Activated CD8-positive, alpha-beta T cell treated with anti-CD3 and anti-CD28 coated beads, Interleukin-2, amount 10 ng/mL, durations not matched to agents 7 days and 5 days (primary cell): ENCODE measurements around the gene TNFRSF4. TPM values are rescaled to one million over a fixed set of nuclear protein-coding genes. Genes with fewer than 3 reads are reported as not detected.
"Not testable (repeated sequence)": the region's sequence is repeated elsewhere in the genome, so short reads cannot be mapped to it uniquely, and the experiment has no call there.

Source experiments
- ATAC-seq: fragments of 150-1000 bp; cut with Tn5 transposase; one replicate; pipeline ENCODE4 v1.10.0; 2021; ENCODE audit warnings: moderate library complexity
- CTCF ChIA-PET: fragments of 350-600 bp; sonication (Branson Sonifier 250); formaldehyde crosslinking; loops from one replicate; lab custom pipeline; 2021; ENCODE audit warnings: antibody characterized with exemption; lab: Charles Lee
- POLR2A ChIA-PET: fragments of 350-600 bp; sonication (Branson Sonifier 250); formaldehyde crosslinking; loops from one replicate; lab custom pipeline; 2021; ENCODE audit warnings: antibody characterized with exemption; lab: Charles Lee
- DNase-seq: peaks from one replicate; pipeline ENCODE4 v3.0.0-alpha.2; 2020
- H3K27ac Mint-ChIP-seq: one replicate; pipeline ENCODE4 v1.8.0; 2021; ENCODE audit warnings: mild to moderate bottlenecking, mixed read lengths
- H3K27me3 Mint-ChIP-seq: one replicate; pipeline ENCODE4 v1.8.0; 2021; ENCODE audit warnings: low read depth, mixed read lengths
- H3K36me3 Mint-ChIP-seq: one replicate; pipeline ENCODE4 v1.8.0; 2021; ENCODE audit warnings: low read depth, mixed read lengths
- H3K4me1 Mint-ChIP-seq: one replicate; pipeline ENCODE4 v1.8.0; 2021; ENCODE audit warnings: low read depth, mixed read lengths
- H3K4me3 Mint-ChIP-seq: one replicate; pipeline ENCODE4 v1.8.0; 2021; ENCODE audit warnings: mild to moderate bottlenecking, mixed read lengths
- H3K9me3 Mint-ChIP-seq: one replicate; pipeline ENCODE4 v1.8.0; 2022; ENCODE audit warnings: mixed read lengths; ENCODE audit not compliant: insufficient read depth
- total RNA-seq, 2 experiments: library from RNA; stranded (reverse); gene quantifications; one replicate each; pipeline ENCODE4 v1.2.3, GENCODE V29; 2021

Gene TNFRSF4
- total RNA-seq, 2 experiments from 2014 or later = 1.6 to 2.9 TPM

- no peak for ATAC-seq
- Mint-ChIP-seq H3K36me3 (no peaks in the 10 kb centered on the region), H3K4me1 (peaks cover 30% of the 10 kb centered on the region), H3K4me3 (no peak overlapping the region), H3K27me3 (no peaks in the 10 kb centered on the region), H3K9me3 (no peaks in the 10 kb centered on the region), H3K27ac (no peak overlapping the region)
- DNase-seq = no peak
- ChIA-PET CTCF (no interaction called here), POLR2A (no interaction called here)
Measured at GRCh38 chr1:1202831-1203560, 11.0 kb downstream of the TNFRSF4 start.

GRCh38 chr1:1200876-1201810 lies 12.8 kb downstream of the TNFRSF4 start:
- ATAC-seq = peak; percentile 76
- H3K9me3 Mint-ChIP-seq = no peaks in the 10 kb centered on the region
- POLR2A ChIA-PET = no interaction called here
- CTCF ChIA-PET = interaction anchor here (1.1 kb wide), 1 partner anchor 79 kb away, joined by 6 read pairs; no protein-coding TSS in a partner anchor
- H3K4me3 Mint-ChIP-seq = peak overlapping the region; percentile 28
- DNase-seq = peak; percentile 77
- H3K36me3 Mint-ChIP-seq = no peaks in the 10 kb centered on the region
- peak overlapping the region; percentile 80 for H3K27ac Mint-ChIP-seq
- H3K27me3 Mint-ChIP-seq = no peaks in the 10 kb centered on the region
- H3K4me1 Mint-ChIP-seq = peaks cover 18% of the 10 kb centered on the region

GRCh38 chr1:1199961-1200875 lies 13.7 kb downstream of the TNFRSF4 start:
- Mint-ChIP-seq H3K27ac (peak overlapping the region; percentile 80), H3K36me3 (peaks cover under 1% of the 10 kb centered on the region), H3K9me3 (no peaks in the 10 kb centered on the region), H3K27me3 (no peaks in the 10 kb centered on the region), H3K4me1 (peaks cover 15% of the 10 kb centered on the region), H3K4me3 (peak overlapping the region; percentile 34)
- DNase-seq (no peak), ATAC-seq (no peak)
- POLR2A ChIA-PET = no interaction called here
- CTCF ChIA-PET = interaction anchor here (1.1 kb wide), 1 partner anchor 78 kb away, joined by 6 read pairs; no protein-coding TSS in a partner anchor

- DNase-seq = no peak
- Mint-ChIP-seq H3K36me3 (peaks cover 2% of the 10 kb centered on the region), H3K4me1 (peaks cover 15% of the 10 kb centered on the region), H3K4me3 (no peak overlapping the region), H3K27me3 (no peaks in the 10 kb centered on the region), H3K27ac (peak overlapping the region; percentile 30), H3K9me3 (no peaks in the 10 kb centered on the region)
- ChIA-PET POLR2A (no interaction called here), CTCF (no interaction called here)
- ATAC-seq = no peak
Measured at GRCh38 chr1:1199141-1199960, 14.6 kb downstream of the TNFRSF4 start.

- CTCF ChIA-PET = no interaction called here
- Mint-ChIP-seq H3K27me3 (peaks cover 2% of the 10 kb centered on the region), H3K4me3 (no peak overlapping the region), H3K36me3 (peaks cover 2% of the 10 kb centered on the region), H3K27ac (no peak overlapping the region), H3K4me1 (peaks cover 15% of the 10 kb centered on the region), H3K9me3 (no peaks in the 10 kb centered on the region)
- DNase-seq = no peak
- POLR2A ChIA-PET = no interaction called here
- ATAC-seq = no peak
Measured at GRCh38 chr1:1198423-1199140, 15.4 kb downstream of the TNFRSF4 start.

- Mint-ChIP-seq H3K9me3 (no peaks in the 10 kb centered on the region), H3K27me3 (peaks cover 2% of the 10 kb centered on the region), H3K36me3 (peaks cover 2% of the 10 kb centered on the region), H3K4me1 (peaks cover 15% of the 10 kb centered on the region), H3K27ac (no peak overlapping the region), H3K4me3 (no peak overlapping the region)
- ChIA-PET POLR2A (no interaction called here), CTCF (no interaction called here)
- no peak for DNase-seq
- no peak for ATAC-seq
Measured at GRCh38 chr1:1197551-1198422, 16.2 kb downstream of the TNFRSF4 start.

- DNase-seq (no peak), ATAC-seq (no peak)
- Mint-ChIP-seq H3K27me3 (peaks cover 2% of the 10 kb centered on the region), H3K4me3 (no peak overlapping the region), H3K27ac (no peak overlapping the region), H3K36me3 (peaks cover 2% of the 10 kb centered on the region), H3K4me1 (peaks cover 15% of the 10 kb centered on the region), H3K9me3 (peaks cover 1% of the 10 kb centered on the region)
- CTCF ChIA-PET = no interaction called here
- POLR2A ChIA-PET = no interaction called here
Measured at GRCh38 chr1:1197188-1197500, 16.8 kb downstream of the TNFRSF4 start.

- Mint-ChIP-seq H3K27ac (no peak overlapping the region), H3K4me3 (no peak overlapping the region), H3K36me3 (peaks cover 7% of the 10 kb centered on the region), H3K27me3 (peaks cover 4% of the 10 kb centered on the region), H3K4me1 (peaks cover 15% of the 10 kb centered on the region), H3K9me3 (peaks cover 6% of the 10 kb centered on the region)
- DNase-seq (no peak), ATAC-seq (no peak)
- ChIA-PET POLR2A (no interaction called here), CTCF (interaction anchor here (1.7 kb wide), 1 partner anchor 74 kb away, joined by 5 read pairs; no protein-coding TSS in a partner anchor)
Measured at GRCh38 chr1:1196431-1197187, 17.3 kb downstream of the TNFRSF4 start.

- peaks cover 12% of the 10 kb centered on the region for H3K9me3 Mint-ChIP-seq
- ATAC-seq, H3K27me3 Mint-ChIP-seq, H3K27ac Mint-ChIP-seq, H3K4me3 Mint-ChIP-seq, POLR2A ChIA-PET, H3K36me3 Mint-ChIP-seq, DNase-seq: not testable (repeated sequence)
- H3K4me1 Mint-ChIP-seq = peaks cover 13% of the 10 kb centered on the region
- CTCF ChIA-PET = interaction anchor here (1.7 kb wide), 1 partner anchor 73 kb away, joined by 5 read pairs; no protein-coding TSS in a partner anchor
Measured at GRCh38 chr1:1195726-1196125, 18.2 kb downstream of the TNFRSF4 start.
